ENCODE measurements around the gene C1QTNF9. TPM values are rescaled to one million over a fixed set of nuclear protein-coding genes. Genes with fewer than 3 reads are reported as not detected.

Gene C1QTNF9
- total and polyA plus RNA-seq, 2 of the 8 experiments (the other 6 are each of a cell fraction or from before 2014, with no cell fraction given), result not detected

DNA sequence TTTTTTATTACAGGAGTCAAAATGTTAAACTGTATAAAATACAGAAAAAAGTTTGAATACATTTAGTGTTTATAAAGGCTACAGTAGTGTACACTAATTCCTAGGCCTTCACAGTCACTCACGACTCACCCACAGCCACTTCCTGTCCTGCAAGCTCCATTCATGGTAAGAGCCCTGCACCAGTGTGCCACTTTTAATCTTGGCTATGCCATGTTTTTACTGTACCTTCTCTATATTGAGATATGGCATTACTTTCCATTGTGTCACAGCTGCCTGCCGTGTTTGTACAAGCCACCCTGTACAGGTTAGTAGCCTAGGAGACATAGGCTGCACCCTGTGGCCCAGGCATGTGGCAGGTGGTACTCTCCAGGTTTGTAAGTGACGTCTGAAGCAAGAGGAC is 32.1 kb downstream of the C1QTNF9 start:
- Histone ChIP-seq H3K27ac (ENCODE audit: low read depth, low read length) (no peak overlapping the region), H3K36me3 (ENCODE audit: control insufficient read depth in 2 of 4, insufficient read depth in 4 of 4, low read length in 3 of 4) (no peaks in the 10 kb centered on the region), H3K23ac (ENCODE audit: insufficient read length) (no peak overlapping the region), H2AFZ (ENCODE audit: low read length) (no peak overlapping the region), H3K9ac (replicated peaks in 1 of 4; ENCODE audit: extremely low read depth in 1 of 4, low read depth in 3 of 4, low read length in 3 of 4) (no peak overlapping the region), H3K79me2 (ENCODE audit: control insufficient read depth in 1 of 2, insufficient read depth in 2 of 2, low read length in 2 of 2) (no peaks in the 10 kb centered on the region), H2AK5ac (ENCODE audit: low read depth, low read length) (no peak overlapping the region), H3K18ac (ENCODE audit: extremely low read depth, low read length) (no peak overlapping the region), H2BK5ac (ENCODE audit: low read depth, low read length) (no peak overlapping the region), H2BK15ac (ENCODE audit: low read length) (no peak overlapping the region), H2BK12ac (ENCODE audit: low read depth, low read length) (no peak overlapping the region), H3K27me3 (replicated peaks in 1 of 4; ENCODE audit: control insufficient read depth in 3 of 4, extremely low read depth in 1 of 4, insufficient read depth in 3 of 4, low read length in 3 of 4) (no peaks in the 10 kb centered on the region), H2BK120ac (replicated peaks; ENCODE audit: low read depth, low read length) (no peak overlapping the region), H4K91ac (replicated peaks; ENCODE audit: insufficient read length, low read length) (no peak overlapping the region), H3K9me3 (ENCODE audit: insufficient read depth in 2 of 2, low read depth in 1 of 2, low read length in 1 of 2) (peaks cover 4 to 9% of the 10 kb centered on the region in 2 experiments; a peak in 2 of 4 replicates), H4K8ac (ENCODE audit: extremely low read depth, insufficient read depth, low read length) (no peak overlapping the region), H3K56ac (replicated peaks; ENCODE audit: insufficient read length, low read depth, low read length) (no peak overlapping the region), H3K4me2 (ENCODE audit: insufficient read depth in 1 of 2, low read depth in 2 of 2, low read length in 2 of 2) (no peak overlapping the region), H3K4ac (replicated peaks; ENCODE audit: insufficient read length, low read depth, low read length) (no peak overlapping the region), H2BK20ac (ENCODE audit: low read length) (no peak overlapping the region), H3K23me2 (ENCODE audit: low read depth, low read length) (no peaks in the 10 kb centered on the region), H3K79me1 (ENCODE audit: low read depth, low read length) (no peaks in the 10 kb centered on the region), H4K5ac (ENCODE audit: insufficient read length, low read depth, low read length) (no peak overlapping the region), H4K20me1 (replicated peaks in 1 of 2; ENCODE audit: control insufficient read depth in 1 of 2, insufficient read depth in 2 of 2, low read length in 2 of 2) (no peaks in the 10 kb centered on the region), H3K14ac (ENCODE audit: insufficient read length) (no peak overlapping the region), H3K4me1 (replicated peaks in 1 of 4; ENCODE audit: control insufficient read depth in 3 of 4, insufficient read depth in 4 of 4, low read length in 3 of 4) (no peaks in the 10 kb centered on the region), H3K4me3 (ENCODE audit: extremely low read depth in 1 of 4, insufficient read depth in 2 of 4, low read depth in 3 of 4, low read length in 4 of 4) (no peak overlapping the region)
- ChIA-PET CTCF (ENCODE audit: partially characterized antibody) (interaction anchor here (1.1 to 1.3 kb wide), 2 partner anchors 16 to 386 kb away, joined by 3 read pairs; no protein-coding TSS in a partner anchor), POLR2A (ENCODE audit: partially characterized antibody) (no interaction called here)
- no peak for TF ChIP-seq BACH1 (IDR thresholded peaks at IDR 0.05; ENCODE audit: low read length)
- TF ChIP-seq EZH2 (IDR thresholded peaks at IDR 0.05; ENCODE audit: low read depth, low read length, severe bottlenecking), result no peak
- no peak for TF ChIP-seq KDM4A (IDR thresholded peaks at IDR 0.05; ENCODE audit: low read depth, low read length, severe bottlenecking)
- TF ChIP-seq CTBP2 (IDR thresholded peaks at IDR 0.05; ENCODE audit: borderline replicate concordance, insufficient read depth, insufficient read length, low read length), result no peak
- no peak for TF ChIP-seq GABPA (IDR thresholded peaks at IDR 0.05; ENCODE audit: borderline replicate concordance, insufficient read depth, low read length)
- no peak for TF ChIP-seq RXRA (IDR thresholded peaks at IDR 0.05; ENCODE audit: insufficient read depth, low read depth, low read length)
- no peak for TF ChIP-seq EGR1 (IDR thresholded peaks at IDR 0.05; ENCODE audit: borderline replicate concordance, low read depth, low read length)
- no peak for TF ChIP-seq ASH2L (IDR thresholded peaks at IDR 0.05; ENCODE audit: low read length)
- no peak for TF ChIP-seq TAF1 (IDR thresholded peaks at IDR 0.05; ENCODE audit: low read depth, low read length)
- TF ChIP-seq RFX5 (IDR thresholded peaks at IDR 0.05; ENCODE audit: borderline replicate concordance, low read depth, low read length), result no peak
- 87% methylated on average over 3 of the region's 3 CpGs; no CpG with 5 or more reads in 1 of the 2 experiments for WGBS, 2 experiments (ENCODE audit: extremely low coverage in 1 of 2, insufficient coverage in 1 of 2, insufficient read length in 1 of 2, insufficient replicate concordance in 2 of 2, low coverage in 1 of 2, low lambda C conversion rate in 2 of 2, missing lambda C conversion rate in 1 of 2)
- DNase-seq (ENCODE audit: low read depth in 1 of 2, low spot score in 2 of 2) (no peak), FAIRE-seq (no peak)
